HCT116 (cell line): ENCODE data around the gene ZNF532. TPM values are rescaled to one million over a fixed set of nuclear protein-coding genes. Genes with fewer than 3 reads are reported as not detected.

Experiments
- ATAC-seq: fragments of 200-7000 bp; cut with Tn5 transposase; 2 replicates; pipeline ENCODE4 v1.9.1; 2020; ENCODE audit warnings: mild to moderate bottlenecking, moderate library complexity
- BruUV-seq: library from RNA; stranded (reverse); fragments of 400-500 nt; replicated peaks from 2 replicates; lab custom pipeline; 2021; lab: Mats Ljungman, UMichigan
- CTCF ChIA-PET: fragments of 300-600 bp; sonication (Branson Sonifier 250); formaldehyde crosslinking; loops from one replicate; lab custom pipeline; 2021; ENCODE audit warnings: antibody characterized with exemption; lab: Charles Lee
- POLR2A ChIA-PET: fragments of 300-600, 350-600 bp; sonication (Branson Sonifier 250); formaldehyde crosslinking; loops from one replicate; lab custom pipeline; 2021; ENCODE audit warnings: antibody characterized with exemption; lab: Charles Lee
- RAD21 ChIA-PET, 2 experiments: fragments of 300-600 bp; sonication (Branson Sonifier 250); formaldehyde crosslinking; loops; one replicate each; lab custom pipeline; 2023; ENCODE audit warnings: low total read pairs in 2 of 2; ENCODE audit not compliant: uncharacterized antibody in 2 of 2, unreplicated experiment in 2 of 2, low non-redundant PET in 1 of 2; lab: Charles Lee
- DNase-seq: peaks from one replicate; pipeline ENCODE4 v3.0.0-alpha.2; 2010; ENCODE audit warnings: low read depth, low spot score
- H2AFZ ChIP-seq: fragments of 200-600 bp; shearing (Covaris generic), sonication (generic); 2 replicates; pipeline ENCODE4 v1.6.1; 2017; ENCODE audit warnings: low read depth, mixed run types, mixed read lengths, antibody characterized with exemption, low read length; ENCODE audit not compliant: poor library complexity, severe bottlenecking
- H3K27ac ChIP-seq: 2 replicates; pipeline ENCODE4 v1.5.1; 2012; ENCODE audit warnings: low read depth, low read length
- H3K27me3 ChIP-seq: fragments of 200-600 bp; sonication (generic); 2 replicates; pipeline ENCODE4 v1.6.1; 2016; ENCODE audit warnings: mixed run types, low read length, mixed read lengths; ENCODE audit not compliant: insufficient read depth
- H3K36me3 ChIP-seq, 2 experiments: fragments of 200-500 bp in 1 of 2; fragments of 200-600 bp in 1 of 2; sonication (Bioruptor generic) in 1 of 2; sonication (generic) in 1 of 2; 2 replicates each; pipeline versions ENCODE4 v1.5.1 to v1.6.1; 2014 to 2016; ENCODE audit warnings: low read length in 2 of 2, inconsistent platforms in 1 of 2, mixed read lengths in 1 of 2, mixed run types in 1 of 2; ENCODE audit not compliant: insufficient read depth in 2 of 2, control insufficient read depth in 1 of 2
- H3K4me1 ChIP-seq, 2 experiments: fragments of 200-600 bp in 1 of 2; sonication (generic) in 1 of 2; 2 replicates each; pipeline versions ENCODE4 v1.5.1 to v1.6.1; 2012 to 2017; ENCODE audit warnings: low read length in 2 of 2, inconsistent platforms in 1 of 2, mild to moderate bottlenecking in 1 of 2, mixed read lengths in 1 of 2, mixed run types in 1 of 2, moderate library complexity in 1 of 2; ENCODE audit not compliant: insufficient read depth in 2 of 2, control insufficient read depth in 1 of 2
- H3K4me2 ChIP-seq: fragments of 200-600 bp; sonication (generic); 2 replicates; pipeline ENCODE4 v1.6.1; 2017; ENCODE audit warnings: mixed run types, low read length, mixed read lengths
- H3K4me3 ChIP-seq, 2 experiments: fragments of 200-600 bp in 1 of 2; sonication (generic) in 1 of 2; replicated peaks in 1 of 2; 2 replicates each; pipeline ENCODE4 v1.5.1; 2011 to 2016; ENCODE audit warnings: low read length in 2 of 2, control low read depth in 1 of 2, low read depth in 1 of 2, mild to moderate bottlenecking in 1 of 2, mixed read lengths in 1 of 2, mixed run types in 1 of 2
- H3K79me2 ChIP-seq: fragments of 200-600 bp; sonication (generic); 2 replicates; pipeline ENCODE4 v1.6.1; 2017; ENCODE audit warnings: mild to moderate bottlenecking, mixed run types, low read length, moderate library complexity, mixed read lengths; ENCODE audit not compliant: insufficient read depth
- H3K9ac ChIP-seq: fragments of 200-600 bp; sonication (generic); 2 replicates; pipeline ENCODE4 v1.6.1; 2016; ENCODE audit warnings: low read length, mixed read lengths
- H3K9me2 ChIP-seq: fragments of 200-600 bp; sonication (generic), shearing (Covaris generic); 2 replicates; pipeline ENCODE4 v1.6.1; 2017; ENCODE audit warnings: mixed run types, mild to moderate bottlenecking, moderate library complexity; ENCODE audit not compliant: insufficient read depth
- H3K9me3 ChIP-seq, 2 experiments: fragments of 200-500 bp in 1 of 2; fragments of 200-600 bp in 1 of 2; sonication (Bioruptor generic) in 1 of 2; sonication (generic) in 1 of 2; 2 replicates each; pipeline ENCODE4 v1.6.1; 2014 to 2017; ENCODE audit warnings: low read length in 2 of 2, mixed read lengths in 2 of 2, inconsistent platforms in 1 of 2, low read depth in 1 of 2, mild to moderate bottlenecking in 1 of 2, mixed run types in 1 of 2, moderate library complexity in 1 of 2; ENCODE audit not compliant: control insufficient read depth in 1 of 2, insufficient read depth in 1 of 2
- H4K20me1 ChIP-seq: fragments of 200-600 bp; sonication (generic), shearing (Covaris generic); 2 replicates; pipeline ENCODE4 v1.6.1; 2017; ENCODE audit warnings: mixed run types, mild to moderate bottlenecking, moderate library complexity; ENCODE audit not compliant: insufficient read depth
- ATF3 ChIP-seq: IDR thresholded peaks from 2 replicates; pipeline ENCODE4 v1.6.1; 2012
- FOSL1 ChIP-seq: IDR thresholded peaks from 2 replicates; pipeline ENCODE4 v1.6.1; 2012; ENCODE audit warnings: low read depth
- POLR2A ChIP-seq: IDR thresholded peaks from 2 replicates; pipeline ENCODE4 v1.7.0; 2011; ENCODE audit warnings: borderline replicate concordance; ENCODE audit not compliant: insufficient read depth, insufficient read length; ENCODE audit errors: extremely low read depth
- SIN3A ChIP-seq: IDR thresholded peaks from 2 replicates; pipeline ENCODE4 v1.6.1; 2012; ENCODE audit warnings: low read depth
- SP1 ChIP-seq: IDR thresholded peaks from 2 replicates; pipeline ENCODE4 v1.6.1; 2012; ENCODE audit warnings: low read depth
- TCF7L2 ChIP-seq: IDR thresholded peaks from 2 replicates; pipeline ENCODE4 v1.7.0; 2011; ENCODE audit warnings: borderline replicate concordance, inconsistent platforms; ENCODE audit not compliant: insufficient read depth, insufficient read length; ENCODE audit errors: extremely low read depth
- ZFX ChIP-seq: fragments of 450-650 bp; IDR thresholded peaks from 2 replicates; pipeline ENCODE4 v1.6.1; 2017
- ZNF274 ChIP-seq: fragments of 200-500 bp; sonication (Bioruptor generic); IDR thresholded peaks from 2 replicates; pipeline ENCODE4 v1.6.1; 2014; ENCODE audit warnings: mild to moderate bottlenecking, low read depth, low read length, inconsistent platforms
- intact Hi-C: fragments of 100-400 bp; cut with micrococcal nuclease; formaldehyde crosslinking; loops from 2 replicates; pipeline ENCODE4 v1.10.0; 2022
- total RNA-seq: library from RNA; stranded (reverse); gene quantifications from one replicate; pipeline ENCODE4 v1.2.1, GENCODE V29; 2021; ENCODE audit not compliant: unreplicated experiment
- TF ChIP-seq, protein P1 (sequence below): IDR thresholded peaks from 2 replicates; pipeline ENCODE4 v1.6.1; 2011; ENCODE audit warnings: mild to moderate bottlenecking, low read length, moderate library complexity; ENCODE audit not compliant: insufficient replicate concordance; ENCODE audit errors: extremely low read depth
- TF ChIP-seq, protein P2 (sequence below), 3 experiments: fragments of 200-600 bp in 1 of 3; sonication (generic) in 1 of 3; IDR thresholded peaks in 2 of 3; conservative IDR thresholded peaks in 1 of 3; 2 replicates each; pipeline ENCODE4 v1.5.1; 2012 to 2017; ENCODE audit warnings: low read depth in 2 of 3, low read length in 2 of 3, antibody characterized with exemption in 1 of 3, borderline replicate concordance in 1 of 3, control low read depth in 1 of 3, mild to moderate bottlenecking in 1 of 3, mixed read lengths in 1 of 3, mixed run types in 1 of 3, moderate library complexity in 1 of 3; ENCODE audit not compliant: insufficient read depth in 1 of 3
- TF ChIP-seq, protein P3 (sequence below): IDR thresholded peaks from 2 replicates; pipeline ENCODE4 v1.6.1; 2012; ENCODE audit warnings: low read depth

ZNF532 gene
- total RNA-seq, 1 experiment from 2014 or later: 11.6 TPM

GRCh38 chr18:58831606-58832005, 33.1 kb upstream of the ZNF532 start (continued):
- TF ChIP-seq, protein P1, sequence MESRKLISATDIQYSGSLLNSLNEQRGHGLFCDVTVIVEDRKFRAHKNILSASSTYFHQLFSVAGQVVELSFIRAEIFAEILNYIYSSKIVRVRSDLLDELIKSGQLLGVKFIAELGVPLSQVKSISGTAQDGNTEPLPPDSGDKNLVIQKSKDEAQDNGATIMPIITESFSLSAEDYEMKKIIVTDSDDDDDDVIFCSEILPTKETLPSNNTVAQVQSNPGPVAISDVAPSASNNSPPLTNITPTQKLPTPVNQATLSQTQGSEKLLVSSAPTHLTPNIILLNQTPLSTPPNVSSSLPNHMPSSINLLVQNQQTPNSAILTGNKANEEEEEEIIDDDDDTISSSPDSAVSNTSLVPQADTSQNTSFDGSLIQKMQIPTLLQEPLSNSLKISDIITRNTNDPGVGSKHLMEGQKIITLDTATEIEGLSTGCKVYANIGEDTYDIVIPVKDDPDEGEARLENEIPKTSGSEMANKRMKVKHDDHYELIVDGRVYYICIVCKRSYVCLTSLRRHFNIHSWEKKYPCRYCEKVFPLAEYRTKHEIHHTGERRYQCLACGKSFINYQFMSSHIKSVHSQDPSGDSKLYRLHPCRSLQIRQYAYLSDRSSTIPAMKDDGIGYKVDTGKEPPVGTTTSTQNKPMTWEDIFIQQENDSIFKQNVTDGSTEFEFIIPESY: no peak
- TF ChIP-seq SIN3A (no peak), ATF3 (no peak), ZNF274 (no peak), ZFX (no peak), TCF7L2 (no peak), SP1 (no peak)
- TF ChIP-seq, protein P2, sequence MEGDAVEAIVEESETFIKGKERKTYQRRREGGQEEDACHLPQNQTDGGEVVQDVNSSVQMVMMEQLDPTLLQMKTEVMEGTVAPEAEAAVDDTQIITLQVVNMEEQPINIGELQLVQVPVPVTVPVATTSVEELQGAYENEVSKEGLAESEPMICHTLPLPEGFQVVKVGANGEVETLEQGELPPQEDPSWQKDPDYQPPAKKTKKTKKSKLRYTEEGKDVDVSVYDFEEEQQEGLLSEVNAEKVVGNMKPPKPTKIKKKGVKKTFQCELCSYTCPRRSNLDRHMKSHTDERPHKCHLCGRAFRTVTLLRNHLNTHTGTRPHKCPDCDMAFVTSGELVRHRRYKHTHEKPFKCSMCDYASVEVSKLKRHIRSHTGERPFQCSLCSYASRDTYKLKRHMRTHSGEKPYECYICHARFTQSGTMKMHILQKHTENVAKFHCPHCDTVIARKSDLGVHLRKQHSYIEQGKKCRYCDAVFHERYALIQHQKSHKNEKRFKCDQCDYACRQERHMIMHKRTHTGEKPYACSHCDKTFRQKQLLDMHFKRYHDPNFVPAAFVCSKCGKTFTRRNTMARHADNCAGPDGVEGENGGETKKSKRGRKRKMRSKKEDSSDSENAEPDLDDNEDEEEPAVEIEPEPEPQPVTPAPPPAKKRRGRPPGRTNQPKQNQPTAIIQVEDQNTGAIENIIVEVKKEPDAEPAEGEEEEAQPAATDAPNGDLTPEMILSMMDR (IDR thresholded peaks at IDR 0.05 in 2 of 3, conservative IDR thresholded peaks at IDR 0.05 in 1 of 3; ENCODE audit: borderline replicate concordance in 1 of 3, insufficient read depth in 1 of 3, low read depth in 2 of 3, low read length in 2 of 3): no peak
- TF ChIP-seq, all 23 proteins: peak for 0

DNA sequence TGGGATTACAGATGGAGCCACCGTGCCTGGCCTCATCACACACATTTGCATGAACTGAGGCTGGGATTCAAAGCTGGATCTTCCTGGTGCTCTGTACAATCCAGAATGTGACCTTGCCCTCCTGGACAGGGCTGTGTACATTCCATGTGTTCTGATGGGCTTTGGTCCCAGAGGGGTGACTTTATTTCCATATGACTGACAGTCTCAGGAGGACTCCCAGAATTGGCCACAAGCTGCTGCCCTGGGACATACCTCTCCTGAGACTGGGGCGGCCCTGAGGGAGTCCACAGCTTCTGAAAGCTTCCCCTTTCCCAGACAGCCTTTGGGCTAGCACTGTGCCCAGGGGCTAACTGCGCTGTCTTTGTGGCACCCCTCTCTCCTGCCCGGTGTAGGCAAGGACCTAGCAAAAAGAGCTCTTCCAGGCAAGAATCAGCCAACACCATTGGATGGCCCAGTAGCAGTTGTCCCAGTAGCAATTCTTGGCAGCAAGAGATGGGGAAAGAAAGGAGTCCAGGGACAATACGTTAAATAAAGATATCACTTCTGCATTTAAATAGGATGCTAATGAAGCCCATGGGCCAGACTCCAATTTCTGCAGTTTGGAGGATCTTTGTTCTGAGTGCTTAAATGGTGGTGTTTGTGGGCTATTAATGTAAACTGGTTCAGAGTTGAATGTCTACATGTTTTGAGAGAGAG, 26.4 kb upstream of the ZNF532 start:
- H2AFZ ChIP-seq: no peak overlapping the region
- ATAC-seq (no peak), DNase-seq (no peak)
- H3K9ac ChIP-seq: no peak overlapping the region
- TF ChIP-seq TCF7L2: no peak
- TF ChIP-seq POLR2A: no peak
- TF ChIP-seq SP1: no peak
- TF ChIP-seq SIN3A: no peak
- TF ChIP-seq FOSL1: no peak
- TF ChIP-seq, protein P3, sequence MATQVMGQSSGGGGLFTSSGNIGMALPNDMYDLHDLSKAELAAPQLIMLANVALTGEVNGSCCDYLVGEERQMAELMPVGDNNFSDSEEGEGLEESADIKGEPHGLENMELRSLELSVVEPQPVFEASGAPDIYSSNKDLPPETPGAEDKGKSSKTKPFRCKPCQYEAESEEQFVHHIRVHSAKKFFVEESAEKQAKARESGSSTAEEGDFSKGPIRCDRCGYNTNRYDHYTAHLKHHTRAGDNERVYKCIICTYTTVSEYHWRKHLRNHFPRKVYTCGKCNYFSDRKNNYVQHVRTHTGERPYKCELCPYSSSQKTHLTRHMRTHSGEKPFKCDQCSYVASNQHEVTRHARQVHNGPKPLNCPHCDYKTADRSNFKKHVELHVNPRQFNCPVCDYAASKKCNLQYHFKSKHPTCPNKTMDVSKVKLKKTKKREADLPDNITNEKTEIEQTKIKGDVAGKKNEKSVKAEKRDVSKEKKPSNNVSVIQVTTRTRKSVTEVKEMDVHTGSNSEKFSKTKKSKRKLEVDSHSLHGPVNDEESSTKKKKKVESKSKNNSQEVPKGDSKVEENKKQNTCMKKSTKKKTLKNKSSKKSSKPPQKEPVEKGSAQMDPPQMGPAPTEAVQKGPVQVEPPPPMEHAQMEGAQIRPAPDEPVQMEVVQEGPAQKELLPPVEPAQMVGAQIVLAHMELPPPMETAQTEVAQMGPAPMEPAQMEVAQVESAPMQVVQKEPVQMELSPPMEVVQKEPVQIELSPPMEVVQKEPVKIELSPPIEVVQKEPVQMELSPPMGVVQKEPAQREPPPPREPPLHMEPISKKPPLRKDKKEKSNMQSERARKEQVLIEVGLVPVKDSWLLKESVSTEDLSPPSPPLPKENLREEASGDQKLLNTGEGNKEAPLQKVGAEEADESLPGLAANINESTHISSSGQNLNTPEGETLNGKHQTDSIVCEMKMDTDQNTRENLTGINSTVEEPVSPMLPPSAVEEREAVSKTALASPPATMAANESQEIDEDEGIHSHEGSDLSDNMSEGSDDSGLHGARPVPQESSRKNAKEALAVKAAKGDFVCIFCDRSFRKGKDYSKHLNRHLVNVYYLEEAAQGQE: no peak
- no peak for TF ChIP-seq ZFX
- ChIA-PET POLR2A (no interaction called here), CTCF (no interaction called here), RAD21 (no interaction called here)
- no peaks in the 10 kb centered on the region for H3K36me3 ChIP-seq
- H3K9me3 ChIP-seq: no peaks in the 10 kb centered on the region
- no peaks in the 10 kb centered on the region for H3K79me2 ChIP-seq
- no peaks in the 10 kb centered on the region for H4K20me1 ChIP-seq
- H3K27me3 ChIP-seq: no peaks in the 10 kb centered on the region
- no peak overlapping the region for H3K4me3 ChIP-seq
- no peaks in the 10 kb centered on the region for H3K4me1 ChIP-seq
- H3K27ac ChIP-seq: no peak overlapping the region
- H3K9me2 ChIP-seq: no peaks in the 10 kb centered on the region
- H3K4me2 ChIP-seq: no peak overlapping the region
- intact Hi-C loops: no loop called here
- no TSS peak for BruUV-seq
